Measurements from ENCODE around the gene RRP1B. TPM values are rescaled to one million over a fixed set of nuclear protein-coding genes. Genes with fewer than 3 reads are reported as not detected.

Gene RRP1B
- polyA plus RNA-seq, 3 donors: 3.3 to 6.1 (median 4.5) TPM

DNA sequence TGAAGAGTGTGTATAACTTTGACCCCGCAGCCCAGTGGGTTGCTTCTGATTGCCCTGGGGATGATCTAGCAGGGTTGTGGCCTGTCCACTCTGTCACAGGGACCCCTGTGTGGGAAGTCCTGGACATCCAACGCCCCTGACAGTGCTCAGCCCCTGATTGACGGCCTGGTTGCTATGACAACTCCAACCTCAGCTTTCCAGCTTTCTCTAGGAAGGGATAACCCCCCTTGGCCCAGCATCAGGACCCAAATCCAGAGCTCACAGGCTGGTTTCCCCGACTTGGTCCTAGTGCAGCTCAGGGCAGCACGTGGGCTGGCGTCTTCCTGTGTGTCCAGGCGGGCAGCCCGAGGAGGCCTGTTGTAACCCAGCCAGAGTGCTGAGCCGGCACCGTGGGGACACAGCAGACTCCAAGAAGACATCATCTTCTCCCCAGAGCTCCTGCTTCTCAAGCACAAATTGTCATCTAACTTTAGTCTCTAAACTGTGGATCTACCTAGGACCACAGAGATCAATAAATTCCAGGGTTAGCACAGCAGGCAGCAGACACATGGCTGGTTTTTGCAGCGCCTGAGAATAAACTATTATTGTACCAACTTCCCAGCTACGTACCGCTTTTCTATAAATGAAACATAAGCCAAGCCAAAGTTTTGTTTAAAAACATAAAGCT, 40.7 kb downstream of the RRP1B start:
- Histone ChIP-seq H3K4me2 (replicated peaks; ENCODE audit: extremely low read depth, low read length, poor library complexity, severe bottlenecking) (no peak overlapping the region), H3K9me3 (replicated peaks in 1 of 2; ENCODE audit: control insufficient read depth in 1 of 2, insufficient read depth in 1 of 2, low read length in 2 of 2) (no peaks in the 10 kb centered on the region), H3K36me3 (replicated peaks in 1 of 2; ENCODE audit: control insufficient read depth in 1 of 2, insufficient read depth in 2 of 2, low read length in 2 of 2) (peaks cover 4 to 15% of the 10 kb centered on the region in 2 donors), H4K20me1 (ENCODE audit: insufficient read depth, low read length) (no peaks in the 10 kb centered on the region), H3K4me3 (replicated peaks in 1 of 3; ENCODE audit: low read depth in 2 of 3, low read length in 3 of 3) (no peak overlapping the region), H2AFZ (ENCODE audit: insufficient read depth, low read depth, low read length, poor library complexity, severe bottlenecking) (no peak overlapping the region), H3K9ac (ENCODE audit: insufficient read depth, low read length, poor library complexity, severe bottlenecking) (no peak overlapping the region), H3K27ac (ENCODE audit: low read depth in 1 of 2, low read length in 2 of 2) (no peak overlapping the region), H3K27me3 (ENCODE audit: control insufficient read depth in 2 of 2, insufficient read depth in 2 of 2, low read length in 2 of 2) (peaks cover 0 to 4% of the 10 kb centered on the region in 2 donors), H3K4me1 (ENCODE audit: control insufficient read depth in 1 of 2, insufficient read depth in 2 of 2, low read length in 2 of 2) (peaks cover 15% of the 10 kb centered on the region in 2 donors), H3K79me2 (ENCODE audit: insufficient read depth, low read length) (no peaks in the 10 kb centered on the region)
- intact Hi-C loops (cut with micrococcal nuclease): no loop called here
- Mint-ChIP-seq H3K27ac (no peak overlapping the region), H3K4me1 (peaks cover 17% of the 10 kb centered on the region), H3K4me3 (no peak overlapping the region), H3K36me3 (peaks cover 14 to 16% of the 10 kb centered on the region in 2 donors), H3K27me3 (ENCODE audit: low read depth in 3 of 3) (peaks cover 0 to 11% (median 10%) of the 10 kb centered on the region in 3 donors), H3K9me3 (no peaks in the 10 kb centered on the region)
- DNase-seq: no peak
- 73% methylated on average over 6 of the region's 13 CpGs for WGBS (ENCODE audit: insufficient coverage)
- TF ChIP-seq, protein P1, sequence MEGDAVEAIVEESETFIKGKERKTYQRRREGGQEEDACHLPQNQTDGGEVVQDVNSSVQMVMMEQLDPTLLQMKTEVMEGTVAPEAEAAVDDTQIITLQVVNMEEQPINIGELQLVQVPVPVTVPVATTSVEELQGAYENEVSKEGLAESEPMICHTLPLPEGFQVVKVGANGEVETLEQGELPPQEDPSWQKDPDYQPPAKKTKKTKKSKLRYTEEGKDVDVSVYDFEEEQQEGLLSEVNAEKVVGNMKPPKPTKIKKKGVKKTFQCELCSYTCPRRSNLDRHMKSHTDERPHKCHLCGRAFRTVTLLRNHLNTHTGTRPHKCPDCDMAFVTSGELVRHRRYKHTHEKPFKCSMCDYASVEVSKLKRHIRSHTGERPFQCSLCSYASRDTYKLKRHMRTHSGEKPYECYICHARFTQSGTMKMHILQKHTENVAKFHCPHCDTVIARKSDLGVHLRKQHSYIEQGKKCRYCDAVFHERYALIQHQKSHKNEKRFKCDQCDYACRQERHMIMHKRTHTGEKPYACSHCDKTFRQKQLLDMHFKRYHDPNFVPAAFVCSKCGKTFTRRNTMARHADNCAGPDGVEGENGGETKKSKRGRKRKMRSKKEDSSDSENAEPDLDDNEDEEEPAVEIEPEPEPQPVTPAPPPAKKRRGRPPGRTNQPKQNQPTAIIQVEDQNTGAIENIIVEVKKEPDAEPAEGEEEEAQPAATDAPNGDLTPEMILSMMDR (IDR thresholded peaks at IDR 0.05): no peak

DNA sequence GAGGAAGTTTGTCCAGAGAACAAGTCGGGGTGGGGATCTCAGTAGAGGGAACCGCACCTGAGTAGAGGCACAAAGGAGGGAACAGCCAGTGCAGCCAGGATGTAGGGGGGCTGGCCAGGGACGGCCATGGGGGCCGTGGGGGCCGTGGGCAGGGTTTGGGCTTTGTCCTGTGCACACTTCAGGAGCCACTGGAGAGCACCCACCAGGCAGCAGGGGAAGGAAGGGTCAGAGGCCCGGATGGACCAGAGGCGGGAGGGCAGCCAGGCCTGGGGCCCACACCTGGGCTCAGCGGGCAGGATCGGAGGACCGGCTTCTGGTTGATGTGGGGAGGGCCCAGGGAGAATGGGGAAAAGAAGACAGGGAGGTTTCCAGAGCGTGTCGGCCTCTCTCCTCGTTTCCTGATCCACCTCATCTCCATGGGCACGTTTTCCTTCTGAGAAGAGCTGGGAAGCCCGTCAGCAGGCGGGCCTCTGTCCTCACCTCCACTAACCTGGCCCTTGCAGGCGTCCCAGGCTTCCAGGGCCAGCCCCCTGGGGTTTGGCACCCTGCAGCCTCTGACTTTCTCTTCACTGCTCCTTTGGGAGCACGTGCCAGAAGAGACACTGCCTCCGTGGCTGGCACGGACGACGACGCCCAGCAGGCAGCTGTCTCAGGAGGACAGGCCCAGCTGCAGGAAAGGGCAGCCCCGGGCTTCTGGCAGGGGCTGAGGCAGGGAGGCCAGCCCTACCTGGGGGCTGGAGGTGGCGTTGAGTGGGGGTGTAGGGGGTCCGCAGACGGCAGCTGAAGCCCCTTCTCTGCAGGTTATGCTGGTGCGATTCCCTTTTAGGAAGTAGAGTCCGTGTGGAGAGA, 42.8 kb downstream of the RRP1B start:
- H3K4me3 Mint-ChIP-seq: peak overlapping the region; percentile 71 to 92
- Histone ChIP-seq H2AFZ (ENCODE audit: insufficient read depth, low read depth, low read length, poor library complexity, severe bottlenecking) (peak overlapping the region; percentile 61), H3K4me2 (replicated peaks; ENCODE audit: extremely low read depth, low read length, poor library complexity, severe bottlenecking) (peak overlapping the region; percentile 64), H3K4me3 (replicated peaks in 1 of 3; ENCODE audit: low read depth in 2 of 3, low read length in 3 of 3) (peak overlapping the region in 1 of 3 experiments; percentile 59), H3K79me2 (ENCODE audit: insufficient read depth, low read length) (no peaks in the 10 kb centered on the region), H3K27ac (ENCODE audit: low read depth in 1 of 2, low read length in 2 of 2) (no peak overlapping the region), H3K36me3 (replicated peaks in 1 of 2; ENCODE audit: control insufficient read depth in 1 of 2, insufficient read depth in 2 of 2, low read length in 2 of 2) (no peaks in the 10 kb centered on the region), H3K27me3 (ENCODE audit: control insufficient read depth in 2 of 2, insufficient read depth in 2 of 2, low read length in 2 of 2) (peaks cover 0 to 4% of the 10 kb centered on the region in 2 donors), H3K9ac (ENCODE audit: insufficient read depth, low read length, poor library complexity, severe bottlenecking) (no peak overlapping the region), H4K20me1 (ENCODE audit: insufficient read depth, low read length) (no peaks in the 10 kb centered on the region), H3K9me3 (replicated peaks in 1 of 2; ENCODE audit: control insufficient read depth in 1 of 2, insufficient read depth in 1 of 2, low read length in 2 of 2) (no peaks in the 10 kb centered on the region), H3K4me1 (ENCODE audit: control insufficient read depth in 1 of 2, insufficient read depth in 2 of 2, low read length in 2 of 2) (peaks cover 18 to 23% of the 10 kb centered on the region in 2 donors)
- intact Hi-C loops (cut with micrococcal nuclease): no loop called here
- DNase-seq: no peak
- no peaks in the 10 kb centered on the region for H3K9me3 Mint-ChIP-seq
- peaks cover 19% of the 10 kb centered on the region for H3K4me1 Mint-ChIP-seq
- H3K36me3 Mint-ChIP-seq: peaks cover 0 to 2% of the 10 kb centered on the region in 2 donors
- 77% methylated on average over 22 of the region's 29 CpGs for WGBS (ENCODE audit: insufficient coverage)
- TF ChIP-seq, protein P1 (IDR thresholded peaks at IDR 0.05): no peak
- H3K27me3 Mint-ChIP-seq (ENCODE audit: low read depth in 3 of 3): peaks cover 3 to 14% (median 11%) of the 10 kb centered on the region in 3 donors
- H3K27ac Mint-ChIP-seq: peak overlapping the region in 1 of 7 donors; percentile 64

Data from CD14-positive monocyte (primary cell).